Measurements from ENCODE around the gene RARB. TPM values are rescaled to one million over a fixed set of nuclear protein-coding genes. Genes with fewer than 3 reads are reported as not detected.

RARB gene
- total and polyA plus RNA-seq, 2 donors from 2014 or later: 8.3 to 14.7 TPM

GRCh38 chr3:25574172-25574765 is 146.2 kb downstream of the RARB start:
- Histone ChIP-seq H3K27ac (ENCODE audit: low read depth in 2 of 2, low read length in 2 of 2) (no peak overlapping the region), H3K9me3 (ENCODE audit: control insufficient read depth in 2 of 3, insufficient read depth in 1 of 3, low read length in 3 of 3) (no peaks in the 10 kb centered on the region), H3K27me3 (ENCODE audit: control insufficient read depth, insufficient read depth, low read length) (no peaks in the 10 kb centered on the region), H3K9ac (ENCODE audit: low read length in 3 of 3) (no peak overlapping the region), H3K36me3 (ENCODE audit: control insufficient read depth in 2 of 3, insufficient read depth in 3 of 3, low read length in 3 of 3) (no peaks in the 10 kb centered on the region), H3K4me3 (ENCODE audit: low read length in 3 of 3) (no peak overlapping the region), H3K4me1 (ENCODE audit: control insufficient read depth in 2 of 3, insufficient read depth in 2 of 3, low read depth in 1 of 3, low read length in 3 of 3) (peaks cover 0 to 2% (median 2%) of the 10 kb centered on the region in 3 donors)
- no peak for TF ChIP-seq CTCF (IDR thresholded peaks at IDR 0.05; ENCODE audit: borderline replicate concordance, extremely low read depth, insufficient read depth)
- peak in 1 of 5 donors; percentile 1 for DNase-seq
- no peak for FAIRE-seq
- intact Hi-C loops (cut with DNase I): no loop called here

- Histone ChIP-seq H3K4me1 (ENCODE audit: control insufficient read depth in 2 of 3, insufficient read depth in 2 of 3, low read depth in 1 of 3, low read length in 3 of 3) (peaks cover 0 to 2% (median under 1%) of the 10 kb centered on the region in 3 donors), H3K36me3 (ENCODE audit: control insufficient read depth in 2 of 3, insufficient read depth in 3 of 3, low read length in 3 of 3) (no peaks in the 10 kb centered on the region), H3K27ac (ENCODE audit: low read depth in 2 of 2, low read length in 2 of 2) (no peak overlapping the region), H3K27me3 (ENCODE audit: control insufficient read depth, insufficient read depth, low read length) (no peaks in the 10 kb centered on the region), H3K9ac (ENCODE audit: low read length in 3 of 3) (no peak overlapping the region), H3K9me3 (ENCODE audit: control insufficient read depth in 2 of 3, insufficient read depth in 1 of 3, low read length in 3 of 3) (no peaks in the 10 kb centered on the region), H3K4me3 (ENCODE audit: low read length in 3 of 3) (no peak overlapping the region)
- no peak for FAIRE-seq
- peak in 1 of 5 donors; percentile 5 for DNase-seq
- TF ChIP-seq CTCF (IDR thresholded peaks at IDR 0.05; ENCODE audit: borderline replicate concordance, extremely low read depth, insufficient read depth): no peak
- intact Hi-C loops (cut with DNase I): no loop called here
These were observed 146.9 kb downstream of the RARB start for GRCh38 chr3:25575001-25575400.

- Histone ChIP-seq H3K9ac (ENCODE audit: low read length in 3 of 3) (no peak overlapping the region), H3K27ac (ENCODE audit: low read depth in 2 of 2, low read length in 2 of 2) (no peak overlapping the region), H3K36me3 (ENCODE audit: control insufficient read depth in 2 of 3, insufficient read depth in 3 of 3, low read length in 3 of 3) (peaks cover 0 to 5% (median 5%) of the 10 kb centered on the region in 3 donors), H3K9me3 (ENCODE audit: control insufficient read depth in 2 of 3, insufficient read depth in 1 of 3, low read length in 3 of 3) (no peaks in the 10 kb centered on the region), H3K4me3 (ENCODE audit: low read length in 3 of 3) (no peak overlapping the region), H3K4me1 (ENCODE audit: control insufficient read depth in 2 of 3, insufficient read depth in 2 of 3, low read depth in 1 of 3, low read length in 3 of 3) (peaks cover 0 to 2% (median 0%) of the 10 kb centered on the region in 3 donors), H3K27me3 (ENCODE audit: control insufficient read depth, insufficient read depth, low read length) (no peaks in the 10 kb centered on the region)
- FAIRE-seq (no peak), DNase-seq (peak in 1 of 5 donors; percentile 0)
- intact Hi-C loops (cut with DNase I): no loop called here
- TF ChIP-seq CTCF (IDR thresholded peaks at IDR 0.05; ENCODE audit: borderline replicate concordance, extremely low read depth, insufficient read depth): no peak
These were observed 148.1 kb downstream of the RARB start for GRCh38 chr3:25576146-25576545.
